Endothelial cell of umbilical vein (primary cell): Measurements from ENCODE around the gene EFNA5. TPM values are rescaled to one million over a fixed set of nuclear protein-coding genes. Genes with fewer than 3 reads are reported as not detected.

ENCODE experiments used
- BruUV-seq: library from RNA; stranded (reverse); fragments of 400-500 nt; replicated peaks from 2 replicates; lab custom pipeline; 2021; lab: Mats Ljungman, UMichigan
- CTCF ChIA-PET: fragments of 300-600, 350-600 bp; sonication (Branson Sonifier 250); formaldehyde crosslinking; loops from one replicate; lab custom pipeline; 2021; ENCODE audit warnings: antibody characterized with exemption, inconsistent platforms; lab: Charles Lee
- POLR2A ChIA-PET: fragments of 300-600, 350-600 bp; sonication (Branson Sonifier 250); formaldehyde crosslinking; loops from one replicate; lab custom pipeline; 2021; ENCODE audit warnings: antibody characterized with exemption, inconsistent platforms; lab: Charles Lee
- DNase-seq: peaks from one replicate; pipeline ENCODE4 v3.0.0-alpha.2; 2011; ENCODE audit warnings: low read depth, low spot score
- FAIRE-seq: peaks from 2 replicates; lab custom pipeline; 2011; peaks lifted over from hg19 to GRCh38; lab: Jason Lieb, UNC
- H2AFZ ChIP-seq: 2 replicates; pipeline ENCODE4 v1.6.0; 2012; ENCODE audit warnings: low read depth, low read length, control low read depth, inconsistent platforms
- H3K27ac ChIP-seq: 2 replicates; pipeline ENCODE4 v1.5.1; 2011; ENCODE audit warnings: low read depth, mild to moderate bottlenecking, control low read depth, low read length, moderate library complexity; ENCODE audit not compliant: insufficient read depth
- H3K27me3 ChIP-seq, 2 experiments: 2 replicates each; pipeline versions ENCODE4 v1.6.0 to v1.6.1; 2011; ENCODE audit warnings: low read length in 2 of 2, mixed read lengths in 1 of 2; ENCODE audit not compliant: control insufficient read depth in 2 of 2, insufficient read depth in 2 of 2
- H3K36me3 ChIP-seq, 2 experiments: 2 replicates in 1 of 2; 3 replicates in 1 of 2; pipeline ENCODE4 v1.5.1; 2011; ENCODE audit warnings: low read length in 2 of 2, mild to moderate bottlenecking in 1 of 2, moderate library complexity in 1 of 2; ENCODE audit not compliant: control insufficient read depth in 2 of 2, insufficient read depth in 2 of 2; ENCODE audit errors: extremely low read depth in 1 of 2
- H3K4me1 ChIP-seq: 3 replicates; pipeline ENCODE4 v1.5.1; 2011; ENCODE audit warnings: mild to moderate bottlenecking, low read length; ENCODE audit not compliant: control insufficient read depth, insufficient read depth; ENCODE audit errors: extremely low read depth
- H3K4me2 ChIP-seq: 2 replicates; pipeline ENCODE4 v1.6.1; 2011; ENCODE audit warnings: low read length, control low read depth, mixed read lengths; ENCODE audit not compliant: insufficient read depth
- H3K4me3 ChIP-seq, 3 experiments: fragments of 200-600 bp in 1 of 3; sonication (generic), shearing (Covaris generic) in 1 of 3; replicated peaks in 1 of 3; 2 replicates each; pipeline ENCODE4 v1.5.1; 2011 to 2016; ENCODE audit warnings: control low read depth in 3 of 3, low read length in 3 of 3, mild to moderate bottlenecking in 2 of 3, inconsistent platforms in 1 of 3, low read depth in 1 of 3, moderate library complexity in 1 of 3; ENCODE audit not compliant: insufficient read depth in 1 of 3
- H3K79me2 ChIP-seq: 2 replicates; pipeline ENCODE4 v1.6.0; 2012; ENCODE audit warnings: low read length, inconsistent platforms; ENCODE audit not compliant: control insufficient read depth, insufficient read depth
- H3K9ac ChIP-seq: replicated peaks from 2 replicates; pipeline ENCODE3; 2011; ENCODE audit warnings: low read length, control low read depth; ENCODE audit not compliant: insufficient read depth; ENCODE audit errors: extremely low read depth
- H3K9me1 ChIP-seq: replicated peaks from 3 replicates; pipeline ENCODE4 v1.6.0; 2011; ENCODE audit warnings: mild to moderate bottlenecking, low read length; ENCODE audit not compliant: control insufficient read depth, insufficient read depth; ENCODE audit errors: extremely low read depth
- H3K9me3 ChIP-seq: replicated peaks from 2 replicates; pipeline ENCODE4 v1.5.1; 2012; ENCODE audit warnings: low read length, inconsistent platforms; ENCODE audit not compliant: control insufficient read depth, insufficient read depth
- H4K20me1 ChIP-seq: replicated peaks from 2 replicates; pipeline ENCODE3; 2011; ENCODE audit warnings: mild to moderate bottlenecking, low read length; ENCODE audit not compliant: control insufficient read depth, insufficient read depth; ENCODE audit errors: extremely low read depth
- EZH2 ChIP-seq: IDR thresholded peaks from 2 replicates; pipeline ENCODE4 v1.6.1; 2012; ENCODE audit warnings: borderline replicate concordance, low read depth, mild to moderate bottlenecking, moderate library complexity, low read length, inconsistent platforms; ENCODE audit not compliant: severe bottlenecking
- FOS ChIP-seq: IDR thresholded peaks from 2 replicates; pipeline ENCODE4 v1.6.1; 2011; ENCODE audit warnings: mild to moderate bottlenecking, low read length, moderate library complexity, borderline replicate concordance; ENCODE audit not compliant: insufficient read depth
- GATA2 ChIP-seq: IDR thresholded peaks from 2 replicates; pipeline ENCODE4 v1.7.0; 2011; ENCODE audit warnings: low read depth, mild to moderate bottlenecking, moderate library complexity, mixed read lengths, low read length; ENCODE audit not compliant: insufficient read length, insufficient read depth
- JUN ChIP-seq: IDR thresholded peaks from 2 replicates; pipeline ENCODE4 v1.6.1; 2011; ENCODE audit warnings: borderline replicate concordance, low read depth; ENCODE audit not compliant: insufficient read length, insufficient read depth
- MYC ChIP-seq: IDR thresholded peaks from one replicate; pipeline ENCODE4 v1.6.1; 2011; ENCODE audit warnings: mild to moderate bottlenecking, low read depth, low read length
- POLR2A ChIP-seq: IDR thresholded peaks from 2 replicates; pipeline ENCODE4 v1.6.1; 2012; ENCODE audit warnings: low read depth, mild to moderate bottlenecking, control low read depth, low read length
- POLR2AphosphoS5 ChIP-seq: IDR thresholded peaks from 2 replicates; pipeline ENCODE4 v1.6.1; 2012; ENCODE audit warnings: low read depth, mild to moderate bottlenecking, control low read depth, low read length, moderate library complexity; ENCODE audit not compliant: insufficient read depth
- dilution Hi-C: fragments of 300-500 bp; cut with MboI; formaldehyde crosslinking; loops from one replicate; pipeline ENCODE4 v1.15.0; 2019; ENCODE audit warnings: low sequenced_read_pairs; ENCODE audit not compliant: extremely low pct_ligation_motif_present
- intact Hi-C: fragments of 100-400 bp; cut with micrococcal nuclease; formaldehyde crosslinking; loops from one replicate; pipeline ENCODE4 v1.10.0; 2022
- polyA plus RNA-seq, 4 experiments: library from polyadenylated mRNA; depleted of rRNA in 3 of 4; stranded (reverse) in 3 of 4; unstranded in 1 of 4; fragments of >200 nt; gene quantifications; 2 replicates each; pipeline versions ENCODE4 v1.2.1 to v1.2.3, GENCODE V29; 2011 to 2012; ENCODE audit warnings: missing spikeins in 1 of 4
- total RNA-seq: library from RNA; stranded (reverse); gene quantifications from 2 replicates; pipeline ENCODE4 v1.2.3, GENCODE V29; 2021
- TF ChIP-seq, protein P1 (sequence below): IDR thresholded peaks from 2 replicates; pipeline ENCODE4 v1.6.1; 2011; ENCODE audit not compliant: insufficient read depth, insufficient read length
- TF ChIP-seq, protein P2 (sequence below), 2 donors: IDR thresholded peaks; 1 replicate in 1 of 2; 2 replicates in 1 of 2; pipeline ENCODE4 v1.5.1; 2011; ENCODE audit warnings: low read length in 2 of 2, mild to moderate bottlenecking in 2 of 2, moderate library complexity in 2 of 2, control low read depth in 1 of 2, inconsistent platforms in 1 of 2, low read depth in 1 of 2; ENCODE audit not compliant: insufficient read depth in 1 of 2; ENCODE audit errors: extremely low read depth in 1 of 2

Gene EFNA5
- total and polyA plus RNA-seq, 2 donors (not counting 3 experiments of a cell fraction or from before 2014, with no cell fraction given) = 13.6 to 22.1 TPM

DNA sequence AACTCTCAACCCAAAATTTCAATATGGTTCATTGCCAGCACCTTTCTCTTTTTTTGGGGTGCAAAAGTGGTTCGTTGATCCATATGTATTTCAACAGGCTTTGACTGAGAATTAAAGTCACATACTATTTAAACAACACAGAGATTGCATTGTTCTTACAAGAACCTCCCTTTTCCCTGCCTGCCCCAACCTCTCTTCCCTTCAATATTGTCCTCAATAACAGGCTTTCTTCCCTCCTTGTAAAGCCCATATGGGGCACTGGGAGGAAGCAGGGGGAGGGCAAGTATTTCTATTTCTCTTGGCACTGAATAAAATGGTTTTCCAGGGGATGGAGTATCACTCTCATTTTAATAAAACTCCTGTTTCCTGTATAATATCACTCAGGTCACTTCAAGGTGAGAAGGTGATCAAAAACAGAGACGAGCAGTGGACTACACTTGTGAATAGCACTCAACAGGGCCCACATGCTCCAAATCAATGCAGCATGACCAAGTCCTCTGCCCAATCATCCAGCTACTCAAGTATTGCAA is 65.1 kb downstream of the EFNA5 start:
- Histone ChIP-seq H3K9ac (no peak overlapping the region), H3K36me3 (no peaks in the 10 kb centered on the region), H3K27ac (no peak overlapping the region), H3K4me1 (no peaks in the 10 kb centered on the region), H3K9me1 (no peaks in the 10 kb centered on the region), H4K20me1 (no peaks in the 10 kb centered on the region), H3K27me3 (no peaks in the 10 kb centered on the region), H3K79me2 (peaks cover 2% of the 10 kb centered on the region), H3K4me3 (no peak overlapping the region), H3K9me3 (no peaks in the 10 kb centered on the region), H2AFZ (no peak overlapping the region), H3K4me2 (no peak overlapping the region)
- BruUV-seq = no TSS peak
- ChIA-PET POLR2A (no interaction called here), CTCF (interaction anchor here (0.7 to 1.0 kb wide), 2 partner anchors 19 to 33 kb away, joined by 3 read pairs; no protein-coding TSS in a partner anchor)
- TF ChIP-seq JUN (no peak), MYC (no peak), POLR2AphosphoS5 (no peak), POLR2A (no peak), EZH2 (no peak), GATA2 (no peak), FOS (no peak)
- TF ChIP-seq, protein P1, sequence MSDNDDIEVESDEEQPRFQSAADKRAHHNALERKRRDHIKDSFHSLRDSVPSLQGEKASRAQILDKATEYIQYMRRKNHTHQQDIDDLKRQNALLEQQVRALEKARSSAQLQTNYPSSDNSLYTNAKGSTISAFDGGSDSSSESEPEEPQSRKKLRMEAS = no peak
- TF ChIP-seq, protein P2, sequence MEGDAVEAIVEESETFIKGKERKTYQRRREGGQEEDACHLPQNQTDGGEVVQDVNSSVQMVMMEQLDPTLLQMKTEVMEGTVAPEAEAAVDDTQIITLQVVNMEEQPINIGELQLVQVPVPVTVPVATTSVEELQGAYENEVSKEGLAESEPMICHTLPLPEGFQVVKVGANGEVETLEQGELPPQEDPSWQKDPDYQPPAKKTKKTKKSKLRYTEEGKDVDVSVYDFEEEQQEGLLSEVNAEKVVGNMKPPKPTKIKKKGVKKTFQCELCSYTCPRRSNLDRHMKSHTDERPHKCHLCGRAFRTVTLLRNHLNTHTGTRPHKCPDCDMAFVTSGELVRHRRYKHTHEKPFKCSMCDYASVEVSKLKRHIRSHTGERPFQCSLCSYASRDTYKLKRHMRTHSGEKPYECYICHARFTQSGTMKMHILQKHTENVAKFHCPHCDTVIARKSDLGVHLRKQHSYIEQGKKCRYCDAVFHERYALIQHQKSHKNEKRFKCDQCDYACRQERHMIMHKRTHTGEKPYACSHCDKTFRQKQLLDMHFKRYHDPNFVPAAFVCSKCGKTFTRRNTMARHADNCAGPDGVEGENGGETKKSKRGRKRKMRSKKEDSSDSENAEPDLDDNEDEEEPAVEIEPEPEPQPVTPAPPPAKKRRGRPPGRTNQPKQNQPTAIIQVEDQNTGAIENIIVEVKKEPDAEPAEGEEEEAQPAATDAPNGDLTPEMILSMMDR (IDR thresholded peaks at IDR 0.05; ENCODE audit: extremely low read depth in 1 of 2, insufficient read depth in 1 of 2, low read depth in 1 of 2, low read length in 2 of 2) = no peak
- DNase-seq (peak; percentile 58), FAIRE-seq (no peak)
- intact Hi-C loops = no loop called here
- dilution Hi-C loops = no loop called here
